ENCODE results near the gene ABCA5. TPM values are rescaled to one million over a fixed set of nuclear protein-coding genes. Genes with fewer than 3 reads are reported as not detected.

Gene ABCA5
- polyA plus RNA-seq, 1 of the 3 experiments (the other 2 are of a cell fraction), result 2.0 TPM

- CTCF ChIA-PET, result interaction anchor here (1.0 to 16.2 kb wide), 11 partner anchors 8 to 482 kb away, joined by 3 to 185 read pairs (median 5); no protein-coding TSS in a partner anchor
- peaks cover 0 to 4% of the 10 kb centered on the region in 2 experiments; a peak in 1 of 4 replicates for H3K4me1 ChIP-seq (ENCODE audit: control insufficient read depth in 1 of 2, insufficient read depth in 2 of 2, low read depth in 1 of 2, low read length in 1 of 2)
- 4% methylated on average over 1 of the region's 1 CpG for WGBS (ENCODE audit: low lambda C conversion rate)
- no peaks in the 10 kb centered on the region for H3K27me3 ChIP-seq (ENCODE audit: insufficient read depth)
- TF ChIP-seq, protein P1, sequence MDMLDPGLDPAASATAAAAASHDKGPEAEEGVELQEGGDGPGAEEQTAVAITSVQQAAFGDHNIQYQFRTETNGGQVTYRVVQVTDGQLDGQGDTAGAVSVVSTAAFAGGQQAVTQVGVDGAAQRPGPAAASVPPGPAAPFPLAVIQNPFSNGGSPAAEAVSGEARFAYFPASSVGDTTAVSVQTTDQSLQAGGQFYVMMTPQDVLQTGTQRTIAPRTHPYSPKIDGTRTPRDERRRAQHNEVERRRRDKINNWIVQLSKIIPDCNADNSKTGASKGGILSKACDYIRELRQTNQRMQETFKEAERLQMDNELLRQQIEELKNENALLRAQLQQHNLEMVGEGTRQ (IDR thresholded peaks at IDR 0.05; ENCODE audit: borderline replicate concordance, low read depth, low read length), result no peak
- TF ChIP-seq FOSL2 (IDR thresholded peaks at IDR 0.05; ENCODE audit: borderline replicate concordance, low read depth) (no peak), CTCF (IDR thresholded peaks at IDR 0.05) (no peak), MXI1 (IDR thresholded peaks at IDR 0.05; ENCODE audit: low read depth, low read length) (no peak), TEAD4 (IDR thresholded peaks at IDR 0.05; ENCODE audit: borderline replicate concordance, insufficient read depth) (no peak), MEF2A (IDR thresholded peaks at IDR 0.05; ENCODE audit: borderline replicate concordance, low read depth) (no peak), EZH2phosphoT487 (IDR thresholded peaks at IDR 0.05; ENCODE audit: borderline replicate concordance, low read depth) (no peak), TCF12 (IDR thresholded peaks at IDR 0.05) (no peak)
- TF ChIP-seq, protein P2, sequence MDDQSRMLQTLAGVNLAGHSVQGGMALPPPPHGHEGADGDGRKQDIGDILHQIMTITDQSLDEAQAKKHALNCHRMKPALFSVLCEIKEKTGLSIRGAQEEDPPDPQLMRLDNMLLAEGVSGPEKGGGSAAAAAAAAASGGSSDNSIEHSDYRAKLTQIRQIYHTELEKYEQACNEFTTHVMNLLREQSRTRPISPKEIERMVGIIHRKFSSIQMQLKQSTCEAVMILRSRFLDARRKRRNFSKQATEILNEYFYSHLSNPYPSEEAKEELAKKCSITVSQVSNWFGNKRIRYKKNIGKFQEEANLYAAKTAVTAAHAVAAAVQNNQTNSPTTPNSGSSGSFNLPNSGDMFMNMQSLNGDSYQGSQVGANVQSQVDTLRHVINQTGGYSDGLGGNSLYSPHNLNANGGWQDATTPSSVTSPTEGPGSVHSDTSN (IDR thresholded peaks at IDR 0.05), result no peak
- no peaks in the 10 kb centered on the region for H3K79me2 ChIP-seq (ENCODE audit: insufficient read depth)
- peaks cover 15% of the 10 kb centered on the region for H3F3A ChIP-seq (replicated peaks; ENCODE audit: insufficient read depth)
- H3K4me2 ChIP-seq, result no peak overlapping the region
- no peak for DNase-seq
- no peak overlapping the region for H3K9ac ChIP-seq
- H3K27ac ChIP-seq (ENCODE audit: low read depth in 2 of 2, low read length in 1 of 2), result no peak overlapping the region
- POLR2A ChIA-PET, result no interaction called here
- peaks cover 0 to 3% of the 10 kb centered on the region in 2 experiments for H3K36me3 ChIP-seq (replicated peaks in 1 of 2; ENCODE audit: control insufficient read depth in 1 of 2, insufficient read depth in 2 of 2, low read length in 1 of 2)
- 0 out of 2 replicates have a peak overlapping the region, but pooled peaks have one; percentile 49 for H2AFZ ChIP-seq (ENCODE audit: low read depth)
- H3K9me2 ChIP-seq, result no peaks in the 10 kb centered on the region; the same call in 1 of the 2 replicates
- no peaks in the 10 kb centered on the region for H3K9me3 ChIP-seq
- H3K4me3 ChIP-seq (ENCODE audit: low read depth in 2 of 2, low read length in 1 of 2), result no peak overlapping the region
- H4K20me1 ChIP-seq (ENCODE audit: insufficient read depth), result no peaks in the 10 kb centered on the region
Observed at GRCh38 chr17:69246202-69246601, 80.7 kb downstream of the ABCA5 start.

GRCh38 chr17:69245617-69246016 is 81.3 kb downstream of the ABCA5 start:
- Histone ChIP-seq H3K4me1 (ENCODE audit: control insufficient read depth in 1 of 2, insufficient read depth in 2 of 2, low read depth in 1 of 2, low read length in 1 of 2) (no peaks in the 10 kb centered on the region; a peak in 1 of 4 replicates), H4K20me1 (ENCODE audit: insufficient read depth) (no peaks in the 10 kb centered on the region), H3K4me2 (no peak overlapping the region), H3K9me2 (no peaks in the 10 kb centered on the region; the same call in 1 of the 2 replicates), H3F3A (replicated peaks; ENCODE audit: insufficient read depth) (peaks cover 15% of the 10 kb centered on the region), H3K9ac (no peak overlapping the region), H3K79me2 (ENCODE audit: insufficient read depth) (no peaks in the 10 kb centered on the region), H3K36me3 (replicated peaks in 1 of 2; ENCODE audit: control insufficient read depth in 1 of 2, insufficient read depth in 2 of 2, low read length in 1 of 2) (peaks cover 0 to 3% of the 10 kb centered on the region in 2 experiments), H3K27me3 (ENCODE audit: insufficient read depth) (no peaks in the 10 kb centered on the region), H3K4me3 (ENCODE audit: low read depth in 2 of 2, low read length in 1 of 2) (no peak overlapping the region), H3K9me3 (no peaks in the 10 kb centered on the region), H2AFZ (ENCODE audit: low read depth) (peak overlapping the region; percentile 49; the same call in 1 of the 2 replicates), H3K27ac (ENCODE audit: low read depth in 2 of 2, low read length in 1 of 2) (no peak overlapping the region)
- CTCF ChIA-PET, result interaction anchor here (1.2 to 16.2 kb wide), 6 partner anchors 12 to 474 kb away, joined by 3 to 185 read pairs (median 12); no protein-coding TSS in a partner anchor
- no peak for DNase-seq
- WGBS (ENCODE audit: low lambda C conversion rate), result 64% methylated on average over 2 of the region's 2 CpGs
- TF ChIP-seq REST (IDR thresholded peaks at IDR 0.05; ENCODE audit: low read depth, low read length) (no peak), SMC3 (IDR thresholded peaks at IDR 0.05; ENCODE audit: low read depth, low read length) (no peak)
- POLR2A ChIA-PET, result no interaction called here

Data from SK-N-SH (cell line).